Measurements from ENCODE around the gene MC1R. TPM values are rescaled to one million over a fixed set of nuclear protein-coding genes. Genes with fewer than 3 reads are reported as not detected.

The MC1R gene
- total RNA-seq, 4 donors from 2014 or later, result 2.0 to 5.0 (median 2.9) TPM

GRCh38 chr16:89906140-89907025, 12.3 kb upstream of the MC1R start:
- no peak overlapping the region for H3K27ac ChIP-seq (replicated peaks in 1 of 4)
- H3K27me3 ChIP-seq, result no peaks in the 10 kb centered on the region
- WGBS, result 92% methylated on average over 27 of the region's 40 CpGs
- intact Hi-C loops (cut with DNase I), result no loop called here
- DNase-seq (ENCODE audit: extremely low spot score), result no peak
- no peaks in the 10 kb centered on the region for H3K9me3 ChIP-seq
- peaks cover 9 to 12% (median 11%) of the 10 kb centered on the region in 4 donors for H3K4me1 ChIP-seq
- H3K4me3 ChIP-seq, result no peak overlapping the region
- TF ChIP-seq EP300 (IDR thresholded peaks at IDR 0.05) (no peak), CTCF (IDR thresholded peaks at IDR 0.05) (no peak), POLR2AphosphoS5 (IDR thresholded peaks at IDR 0.05) (no peak), POLR2A (IDR thresholded peaks at IDR 0.05; ENCODE audit: low read depth) (no peak)
- peaks cover 43 to 86% (median 81%) of the 10 kb centered on the region in 4 donors for H3K36me3 ChIP-seq

GRCh38 chr16:89907055-89907814, 11.4 kb upstream of the MC1R start:
- H3K27ac ChIP-seq (replicated peaks in 1 of 4), result no peak overlapping the region
- peaks cover 9 to 12% (median 11%) of the 10 kb centered on the region in 4 donors for H3K4me1 ChIP-seq
- no peak overlapping the region for H3K4me3 ChIP-seq
- 94% methylated on average over 13 of the region's 13 CpGs for WGBS
- peaks cover 43 to 94% (median 88%) of the 10 kb centered on the region in 4 donors for H3K36me3 ChIP-seq
- DNase-seq (ENCODE audit: extremely low spot score), result no peak
- intact Hi-C loops (cut with DNase I), result no loop called here
- H3K27me3 ChIP-seq, result no peaks in the 10 kb centered on the region
- H3K9me3 ChIP-seq, result no peaks in the 10 kb centered on the region
- TF ChIP-seq POLR2AphosphoS5 (IDR thresholded peaks at IDR 0.05), result no peak
- TF ChIP-seq CTCF (IDR thresholded peaks at IDR 0.05), result no peak
- no peak for TF ChIP-seq POLR2A (IDR thresholded peaks at IDR 0.05; ENCODE audit: low read depth)
- TF ChIP-seq EP300 (IDR thresholded peaks at IDR 0.05), result no peak

GRCh38 chr16:89908236-89908635, 10.4 kb upstream of the MC1R start:
- intact Hi-C loops (cut with DNase I), result no loop called here
- H3K27ac ChIP-seq (replicated peaks in 1 of 4), result no peak overlapping the region
- H3K27me3 ChIP-seq, result no peaks in the 10 kb centered on the region
- peaks cover 9 to 12% (median 11%) of the 10 kb centered on the region in 4 donors for H3K4me1 ChIP-seq
- WGBS, result 95% methylated on average over 4 of the region's 4 CpGs
- H3K36me3 ChIP-seq, result peaks cover 36 to 95% (median 91%) of the 10 kb centered on the region in 4 donors
- DNase-seq (ENCODE audit: extremely low spot score), result no peak
- TF ChIP-seq POLR2A (IDR thresholded peaks at IDR 0.05; ENCODE audit: low read depth) (no peak), EP300 (IDR thresholded peaks at IDR 0.05) (no peak), POLR2AphosphoS5 (IDR thresholded peaks at IDR 0.05) (no peak), CTCF (IDR thresholded peaks at IDR 0.05) (no peak)
- no peak overlapping the region for H3K4me3 ChIP-seq
- H3K9me3 ChIP-seq, result no peaks in the 10 kb centered on the region

- H3K27ac ChIP-seq (replicated peaks in 1 of 4), result peak overlapping the region in 3 of 4 donors; percentile 8 to 66 (median 48)
- peaks cover 18 to 82% (median 77%) of the 10 kb centered on the region in 4 donors for H3K36me3 ChIP-seq
- peaks cover 9 to 12% (median 11%) of the 10 kb centered on the region in 4 donors for H3K4me1 ChIP-seq
- TF ChIP-seq POLR2A (IDR thresholded peaks at IDR 0.05; ENCODE audit: low read depth) (no peak), CTCF (IDR thresholded peaks at IDR 0.05) (peak; percentile 81 to 90 (median 81)), POLR2AphosphoS5 (IDR thresholded peaks at IDR 0.05) (peak; percentile 61 to 72), EP300 (IDR thresholded peaks at IDR 0.05) (no peak)
- intact Hi-C loops (cut with DNase I), result no loop called here
- no peaks in the 10 kb centered on the region for H3K27me3 ChIP-seq
- H3K4me3 ChIP-seq, result no peak overlapping the region
- DNase-seq (ENCODE audit: extremely low spot score), result no peak
- WGBS, result 57% methylated on average over 43 of the region's 47 CpGs
- H3K9me3 ChIP-seq, result no peaks in the 10 kb centered on the region
Observed at GRCh38 chr16:89909777-89910716, 8.6 kb upstream of the MC1R start.
